Neural cell (in vitro differentiated cells): ENCODE results near the gene SPIN1. TPM values are rescaled to one million over a fixed set of nuclear protein-coding genes. Genes with fewer than 3 reads are reported as not detected.
"Not testable (repeated sequence)": the region's sequence is repeated elsewhere in the genome, so short reads cannot be mapped to it uniquely, and the experiment has no call there.

ENCODE experiments used
- H2AFZ ChIP-seq: fragments of 200-600, 300-800 bp; sonication (generic), shearing (Covaris generic); 2 replicates; pipeline ENCODE4 v1.6.0; 2014; ENCODE audit warnings: low read depth, mild to moderate bottlenecking, antibody characterized with exemption, low read length, moderate library complexity
- H3F3A ChIP-seq: fragments of 200-600 bp; shearing (Covaris generic); 2 replicates; pipeline ENCODE4 v1.6.1; 2016; ENCODE audit warnings: mild to moderate bottlenecking, moderate library complexity, mixed read lengths, antibody characterized with exemption, low read length; ENCODE audit not compliant: insufficient read depth, poor library complexity, severe bottlenecking
- H3K27ac ChIP-seq: fragments of 200-600, 300-800 bp; sonication (generic), shearing (Covaris generic); 2 replicates; pipeline ENCODE4 v1.5.1; 2014; ENCODE audit warnings: mild to moderate bottlenecking, low read length, moderate library complexity
- H3K27me3 ChIP-seq: fragments of 300-800, 200-600 bp; sonication (generic), shearing (Covaris generic); 2 replicates; pipeline ENCODE4 v1.6.0; 2014; ENCODE audit warnings: mild to moderate bottlenecking, low read depth, low read length, moderate library complexity; ENCODE audit not compliant: insufficient read depth
- H3K36me3 ChIP-seq: fragments of 300-800, 200-600 bp; sonication (generic), shearing (Covaris generic); 2 replicates; pipeline ENCODE4 v1.5.1; 2014; ENCODE audit warnings: mild to moderate bottlenecking, antibody characterized with exemption, low read length, moderate library complexity; ENCODE audit not compliant: insufficient read depth
- H3K4me2 ChIP-seq: fragments of 300-800, 200-600 bp; sonication (generic), shearing (Covaris generic); 2 replicates; pipeline ENCODE4 v1.6.0; 2014; ENCODE audit warnings: mild to moderate bottlenecking, low read length
- H3K4me3 ChIP-seq: fragments of 300-800, 200-600 bp; sonication (generic), shearing (Covaris generic); 2 replicates; pipeline ENCODE4 v1.5.1; 2014; ENCODE audit warnings: mild to moderate bottlenecking, low read length, moderate library complexity
- H3K79me2 ChIP-seq: fragments of 200-600 bp; shearing (Covaris generic); replicated peaks from 2 replicates; pipeline ENCODE4 v1.6.0; 2014; ENCODE audit warnings: mild to moderate bottlenecking, low read length, moderate library complexity; ENCODE audit not compliant: insufficient read depth
- H3K9ac ChIP-seq: fragments of 300-800, 200-600 bp; sonication (generic), shearing (Covaris generic); 2 replicates; pipeline ENCODE4 v1.6.1; 2016; ENCODE audit warnings: mild to moderate bottlenecking, low read length, mixed read lengths
- H3K9me2 ChIP-seq: fragments of 200-600 bp; shearing (Covaris generic); 2 replicates; pipeline ENCODE4 v1.6.1; 2016; ENCODE audit warnings: mild to moderate bottlenecking, low read length, mixed read lengths; ENCODE audit not compliant: insufficient read depth
- H3K9me3 ChIP-seq: fragments of 200-600, 300-800 bp; sonication (generic), shearing (Covaris generic); 2 replicates; pipeline ENCODE4 v1.6.1; 2016; ENCODE audit warnings: mild to moderate bottlenecking, mixed run types, low read length, moderate library complexity, mixed read lengths
- H4K20me1 ChIP-seq: fragments of 200-600 bp; shearing (Covaris generic); 2 replicates; pipeline ENCODE4 v1.6.1; 2016; ENCODE audit warnings: mild to moderate bottlenecking, mixed run types; ENCODE audit not compliant: insufficient read depth
- CTCF ChIP-seq: fragments of 450-650 bp; IDR thresholded peaks from 2 replicates; pipeline ENCODE4 v1.5.1; 2014; ENCODE audit warnings: antibody characterized with exemption, mild to moderate bottlenecking, moderate library complexity; ENCODE audit not compliant: poor library complexity, severe bottlenecking
- EP300 ChIP-seq: fragments of 450-650 bp; conservative IDR thresholded peaks from 2 replicates; pipeline ENCODE4 v1.6.1; 2014; ENCODE audit warnings: antibody characterized with exemption, mild to moderate bottlenecking, moderate library complexity; ENCODE audit not compliant: poor library complexity, severe bottlenecking
- EZH2 ChIP-seq: fragments of 200-600, 300-800 bp; shearing (Covaris generic), sonication (generic); IDR thresholded peaks from 2 replicates; pipeline ENCODE4 v1.6.1; 2014; ENCODE audit warnings: antibody characterized with exemption, low read length, borderline replicate concordance, mild to moderate bottlenecking; ENCODE audit not compliant: insufficient read depth, poor library complexity, severe bottlenecking
- MXI1 ChIP-seq: fragments of 450-650 bp; conservative IDR thresholded peaks from 2 replicates; pipeline ENCODE4 v1.6.1; 2014; ENCODE audit warnings: antibody characterized with exemption, mild to moderate bottlenecking; ENCODE audit not compliant: poor library complexity, severe bottlenecking
- POLR2AphosphoS5 ChIP-seq: IDR thresholded peaks from 2 replicates; pipeline ENCODE4 v1.6.1; 2012
- RAD21 ChIP-seq: fragments of 450-650 bp; conservative IDR thresholded peaks from 2 replicates; pipeline ENCODE4 v1.6.1; 2014; ENCODE audit warnings: antibody characterized with exemption, mild to moderate bottlenecking, moderate library complexity
- SMC3 ChIP-seq: fragments of 450-650 bp; conservative IDR thresholded peaks from 2 replicates; pipeline ENCODE4 v1.6.1; 2014; ENCODE audit warnings: antibody characterized with exemption, mild to moderate bottlenecking, moderate library complexity; ENCODE audit not compliant: poor library complexity
- TAF1 ChIP-seq: IDR thresholded peaks from 2 replicates; pipeline ENCODE4 v1.6.1; 2012; ENCODE audit warnings: low read depth
- polyA plus RNA-seq: library from polyadenylated mRNA; depleted of rRNA; stranded (reverse); fragments of >200 nt; gene quantifications from 2 replicates; pipeline ENCODE4 v1.2.3, GENCODE V29; 2014

Gene SPIN1
- polyA plus RNA-seq, 1 donor from 2014 or later: 282 TPM

DNA sequence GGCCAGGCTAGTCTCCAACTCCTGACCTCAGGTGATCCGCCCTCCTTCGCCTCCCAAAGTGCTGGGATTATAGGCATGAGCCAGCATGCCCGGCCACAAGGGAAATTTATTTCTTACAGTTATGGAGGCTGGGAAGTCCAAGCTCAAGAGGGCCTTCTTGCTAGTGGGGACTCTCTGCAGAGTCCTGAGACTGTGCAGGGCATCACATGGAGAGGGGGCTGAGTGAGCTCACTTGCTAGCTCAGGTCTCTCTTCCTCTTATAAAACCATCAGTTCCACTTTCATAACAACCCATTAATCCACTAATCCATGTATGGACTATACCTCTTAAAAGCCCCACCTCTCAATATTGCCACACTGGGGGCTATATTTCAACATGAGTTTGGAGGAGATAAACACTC, 5.1 kb upstream of the SPIN1 start:
- Histone ChIP-seq H2AFZ (no peak overlapping the region), H3K4me3 (no peak overlapping the region), H3K36me3 (no peaks in the 10 kb centered on the region), H3K9me2 (no peaks in the 10 kb centered on the region), H3K4me2 (no peak overlapping the region), H3K27me3 (no peaks in the 10 kb centered on the region), H3K79me2 (no peaks in the 10 kb centered on the region), H3K9ac (no peak overlapping the region), H4K20me1 (no peaks in the 10 kb centered on the region), H3K9me3 (no peaks in the 10 kb centered on the region), H3K27ac (no peak overlapping the region), H3F3A (no peaks in the 10 kb centered on the region)
- TF ChIP-seq EZH2 (no peak), POLR2AphosphoS5 (no peak), MXI1 (no peak), CTCF (no peak), RAD21 (no peak), SMC3 (no peak)

GRCh38 chr9:88386137-88386536, 2.1 kb upstream of the SPIN1 start:
- H4K20me1 ChIP-seq, H3K4me2 ChIP-seq, H2AFZ ChIP-seq, H3K9me2 ChIP-seq, H3K9ac ChIP-seq, H3F3A ChIP-seq, H3K36me3 ChIP-seq, H3K27me3 ChIP-seq, H3K27ac ChIP-seq, H3K9me3 ChIP-seq: not testable (repeated sequence)
- Histone ChIP-seq H3K4me3 (peak overlapping the region; percentile 95), H3K79me2 (peaks cover 20% of the 10 kb centered on the region)

- H2AFZ ChIP-seq: peak overlapping the region; percentile 92
- H3K27ac ChIP-seq: peak overlapping the region; percentile 93
- TF ChIP-seq TAF1: no peak
- no peak for TF ChIP-seq MXI1
- TF ChIP-seq EP300: no peak
- TF ChIP-seq RAD21: no peak
- TF ChIP-seq SMC3: no peak
- no peak for TF ChIP-seq EZH2
These were observed 1.1 kb upstream of the SPIN1 start for GRCh38 chr9:88387036-88387551.

More at GRCh38 chr9:88387036-88387551, 1.1 kb upstream of the SPIN1 start:
- Histone ChIP-seq H3K9me2 (no peaks in the 10 kb centered on the region), H3K9me3 (no peaks in the 10 kb centered on the region), H3K4me3 (peak overlapping the region; percentile 95), H3K79me2 (peaks cover 30% of the 10 kb centered on the region), H3K27me3 (no peaks in the 10 kb centered on the region), H3K36me3 (no peaks in the 10 kb centered on the region), H3F3A (no peaks in the 10 kb centered on the region), H3K4me2 (peak overlapping the region; percentile 89), H3K9ac (peak overlapping the region; percentile 91), H4K20me1 (no peaks in the 10 kb centered on the region)
